HG03469 (cell line): Measurements from ENCODE around the gene FAM168A.
A peak's percentile ranks its signal among the peaks of the same experiment; 100 is the strongest.

ENCODE experiments used
- ATAC-seq: cut with Tn5 transposase; IDR thresholded peaks from one replicate; pipeline ENCODE4 v1.9.1; 2021; ENCODE audit warnings: mild to moderate bottlenecking, moderate library complexity, moderate number of reproducible peaks; ENCODE audit not compliant: unreplicated experiment

The FAM168A gene

DNA sequence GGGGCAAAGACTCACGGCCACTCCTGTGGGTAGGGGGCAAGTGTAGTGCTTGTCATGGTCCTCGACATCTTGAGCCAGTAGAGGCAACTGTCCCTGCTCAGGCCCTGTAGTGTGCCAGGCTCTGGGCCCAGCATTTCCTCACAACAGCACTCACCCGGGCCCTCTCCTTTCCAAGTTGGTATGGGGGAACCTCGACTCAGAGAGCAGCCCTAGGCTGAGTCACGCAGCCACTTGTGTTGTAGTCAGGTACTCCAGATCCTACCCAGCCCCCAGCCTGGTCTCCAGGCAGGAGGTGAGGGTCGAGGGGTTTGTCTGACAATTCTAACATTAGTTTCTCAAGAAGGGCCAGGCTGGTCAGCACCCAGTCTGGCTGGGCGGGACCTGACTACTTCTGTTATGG, 217.6 kb downstream of the FAM168A start:
- ATAC-seq = no peak

- ATAC-seq = no peak
Measured at GRCh38 chr11:73379189-73379880, 218.6 kb downstream of the FAM168A start.

GRCh38 chr11:73376803-73377629, 220.9 kb downstream of the FAM168A start:
- no peak for ATAC-seq

DNA sequence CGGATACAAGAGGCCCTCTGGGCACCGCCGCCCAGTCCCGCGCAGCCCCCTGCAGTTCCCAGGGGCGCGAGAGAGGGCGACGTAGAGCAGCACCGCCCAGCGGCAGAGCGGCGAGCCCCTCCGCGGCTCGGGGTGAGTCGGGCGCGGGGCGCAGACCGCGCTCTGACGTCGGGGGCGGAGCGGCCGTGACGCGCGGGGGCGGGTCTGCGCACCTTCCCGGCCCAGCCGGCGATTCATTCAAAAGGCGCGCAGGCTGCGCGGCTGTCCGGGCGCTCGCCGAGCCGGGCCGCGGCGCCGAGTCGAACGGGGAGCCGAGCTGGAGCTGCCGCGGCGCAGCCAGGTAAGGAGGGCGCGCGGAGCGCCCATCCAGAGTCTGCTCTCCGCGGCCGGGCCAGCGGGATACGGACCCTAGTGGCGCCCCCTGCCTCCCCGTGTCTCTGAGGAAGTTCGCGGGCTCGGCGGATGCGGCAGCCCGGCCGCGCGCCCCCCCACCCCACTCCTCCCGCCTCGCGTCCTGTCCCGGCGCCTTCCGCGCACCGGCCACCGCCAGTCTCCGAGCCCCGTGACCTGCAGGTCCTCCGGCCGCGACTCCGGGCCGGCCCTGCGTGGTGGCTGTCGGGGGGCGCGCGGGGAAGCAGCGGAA, 221.6 kb downstream of the FAM168A start, which contains the start of gene RELT:
RELT (plus strand) TSS at position 240 of the 643 bp plus-strand sequence. CDS start 12,738 bp downstream, outside the sequence.
- ATAC-seq = peak; percentile 58

DNA sequence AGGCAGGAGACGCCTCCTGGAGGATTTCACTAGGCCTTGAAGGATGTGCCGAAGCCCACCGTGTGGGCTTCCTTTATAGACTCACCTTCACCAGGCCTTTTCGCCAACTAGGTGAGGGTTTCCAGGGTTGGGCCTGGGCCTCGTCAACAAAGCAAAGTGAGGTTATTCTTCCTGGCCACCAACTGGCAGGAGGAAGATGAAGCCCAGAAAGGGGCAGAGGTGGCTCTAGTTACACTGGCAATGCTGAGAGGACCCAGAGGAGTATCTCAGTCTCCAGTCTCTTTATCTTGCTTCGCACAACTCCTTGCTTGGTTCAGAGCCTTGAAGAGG, 222.1 kb downstream of the FAM168A start:
- no peak for ATAC-seq

- no peak for ATAC-seq
Measured at GRCh38 chr11:73374151-73374550, 223.8 kb downstream of the FAM168A start.

DNA sequence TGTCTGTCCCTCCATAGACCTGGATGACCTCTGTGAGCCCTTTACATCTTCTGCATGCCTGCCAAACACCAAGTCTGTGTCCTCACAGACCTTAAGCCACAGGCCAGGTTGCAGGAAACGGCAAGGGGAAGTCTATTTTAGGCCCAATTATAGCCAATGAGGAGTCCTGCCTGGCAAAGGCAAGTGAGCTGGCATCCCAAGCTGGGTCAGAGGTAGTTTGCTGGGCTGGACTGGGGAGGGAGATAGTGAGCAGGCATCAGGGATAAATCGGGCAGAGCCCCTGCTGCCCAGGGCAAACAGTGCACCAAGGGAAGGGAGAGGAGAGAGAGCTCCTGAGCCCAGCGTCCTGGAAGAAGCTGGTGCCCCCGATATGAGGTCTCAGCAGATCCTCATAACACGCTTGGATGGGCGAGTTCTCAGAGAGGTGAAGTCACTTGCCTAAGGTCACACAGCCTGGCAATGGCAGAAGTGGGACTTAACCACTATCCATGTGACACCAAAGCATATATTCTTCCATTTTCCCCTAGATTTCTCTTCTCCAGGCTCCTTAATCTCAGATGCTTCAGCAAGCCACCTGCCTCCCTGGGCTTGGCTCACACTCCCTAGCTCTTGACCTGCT, 225.4 kb downstream of the FAM168A start:
- ATAC-seq = no peak

- no peak for ATAC-seq
Measured at GRCh38 chr11:73367482-73368024, 230.4 kb downstream of the FAM168A start.

DNA sequence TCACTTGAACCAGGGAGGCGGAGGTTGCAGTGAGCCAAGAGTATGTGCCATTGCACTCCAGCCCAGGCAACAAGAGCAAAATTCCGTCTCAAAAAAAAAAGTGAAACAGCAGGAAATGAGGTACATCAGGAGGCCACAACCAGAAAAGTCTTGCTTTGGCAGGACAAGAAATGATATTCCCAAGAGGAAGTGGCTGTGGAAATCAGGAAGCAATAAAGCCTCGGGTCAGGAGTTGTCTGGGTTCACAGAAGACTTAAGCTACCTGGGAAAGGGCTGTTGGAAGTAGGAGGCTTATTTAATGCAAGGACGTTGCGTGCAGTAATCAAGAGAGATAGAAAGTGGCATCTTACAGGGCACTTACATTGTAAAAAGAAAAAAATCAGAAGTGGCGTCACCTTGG, 231.0 kb downstream of the FAM168A start:
- no peak for ATAC-seq

DNA sequence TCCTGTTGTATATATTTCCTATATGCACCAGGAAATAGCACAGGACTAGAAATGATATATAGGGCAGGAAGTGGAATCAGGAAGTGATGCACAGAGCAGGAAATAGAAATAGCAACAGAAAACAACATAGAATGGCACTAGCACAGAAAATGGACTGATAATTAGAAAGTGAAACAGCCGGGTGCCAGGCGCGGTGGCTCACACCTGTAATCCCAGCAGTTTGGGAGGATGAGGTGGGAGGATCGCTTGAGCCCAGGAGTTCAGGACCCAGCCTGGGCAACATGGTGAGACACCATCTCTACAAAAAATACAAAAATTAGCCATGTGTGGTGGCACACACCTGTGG, 231.7 kb downstream of the FAM168A start:
- no peak for ATAC-seq

- no peak for ATAC-seq
Measured at GRCh38 chr11:73365352-73366264, 232.3 kb downstream of the FAM168A start.

- no peak for ATAC-seq
Measured at GRCh38 chr11:73363147-73363546, 234.8 kb downstream of the FAM168A start.

GRCh38 chr11:73361953-73362776, 235.7 kb downstream of the FAM168A start:
- no peak for ATAC-seq

GRCh38 chr11:73360743-73361369, 237.1 kb downstream of the FAM168A start:
- no peak for ATAC-seq

- ATAC-seq = no peak
Measured at GRCh38 chr11:73359930-73360742, 237.8 kb downstream of the FAM168A start.

GRCh38 chr11:73359341-73359740, 238.6 kb downstream of the FAM168A start:
- no peak for ATAC-seq

DNA sequence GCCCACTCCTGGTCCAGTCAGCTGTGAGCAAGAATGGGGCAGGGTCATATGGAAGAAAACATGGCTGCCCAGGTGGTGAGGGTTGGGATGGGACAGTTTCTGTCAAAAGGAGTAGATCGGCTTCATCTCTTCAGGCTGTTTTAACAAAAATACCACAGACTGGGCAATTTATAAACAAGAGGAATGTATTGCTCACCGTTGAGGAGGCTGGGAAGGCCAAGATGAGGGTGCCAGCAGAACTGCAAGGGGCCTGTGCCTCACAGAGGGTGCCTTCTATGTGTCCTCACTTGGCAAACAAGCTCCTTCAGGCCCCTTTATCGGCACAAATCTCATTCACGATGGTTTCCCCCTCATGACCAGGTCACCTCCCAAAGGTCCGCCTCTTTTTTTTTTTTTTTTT, 239.8 kb downstream of the FAM168A start:
- ATAC-seq = no peak
